Occipital lobe (tissue), 2 donors: Measurements from ENCODE around the gene MAGI2. TPM values are rescaled to one million over a fixed set of nuclear protein-coding genes. Genes with fewer than 3 reads are reported as not detected.
"Not testable (repeated sequence)": the region's sequence is repeated elsewhere in the genome, so short reads cannot be mapped to it uniquely, and the experiment has no call there.

Experiments used
- DNase-seq: peaks from one replicate; lab custom pipeline; 2025; lab: John Stamatoyannopoulos, UW
- total RNA-seq: library from RNA; depleted of rRNA; stranded (reverse); fragments of >200 nt; gene quantifications from one replicate; pipeline ENCODE4 v1.2.3, GENCODE V29; 2014

Gene MAGI2
- total RNA-seq, 1 donor from 2014 or later = 244 TPM

DNA sequence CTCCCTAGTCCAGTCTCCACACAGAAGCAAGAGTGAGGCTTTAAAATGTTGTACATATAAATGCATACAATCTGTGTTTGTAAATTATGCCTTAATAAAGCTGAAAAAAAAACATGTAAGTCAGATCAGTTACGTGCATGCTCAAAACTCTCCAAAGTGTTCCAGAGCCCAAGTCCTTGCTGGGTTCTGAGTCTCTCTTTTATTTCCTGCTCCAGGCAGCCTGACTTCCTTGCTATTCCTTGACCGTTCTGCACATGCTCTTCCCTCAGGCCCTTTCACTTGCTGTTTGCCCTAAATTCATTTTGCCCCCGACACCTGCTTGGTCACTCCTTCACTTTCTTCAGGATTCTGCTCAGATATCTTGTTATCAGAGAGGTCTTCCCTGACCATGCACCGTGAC lies 884.8 kb downstream of the MAGI2 start:
- no peak for DNase-seq

- no peak for DNase-seq
Measured at GRCh38 chr7:78567836-78568235, 885.6 kb downstream of the MAGI2 start.

GRCh38 chr7:78565784-78566183 lies 887.7 kb downstream of the MAGI2 start:
- DNase-seq = no peak

GRCh38 chr7:78563191-78563590 lies 890.3 kb downstream of the MAGI2 start:
- DNase-seq = no peak

DNA sequence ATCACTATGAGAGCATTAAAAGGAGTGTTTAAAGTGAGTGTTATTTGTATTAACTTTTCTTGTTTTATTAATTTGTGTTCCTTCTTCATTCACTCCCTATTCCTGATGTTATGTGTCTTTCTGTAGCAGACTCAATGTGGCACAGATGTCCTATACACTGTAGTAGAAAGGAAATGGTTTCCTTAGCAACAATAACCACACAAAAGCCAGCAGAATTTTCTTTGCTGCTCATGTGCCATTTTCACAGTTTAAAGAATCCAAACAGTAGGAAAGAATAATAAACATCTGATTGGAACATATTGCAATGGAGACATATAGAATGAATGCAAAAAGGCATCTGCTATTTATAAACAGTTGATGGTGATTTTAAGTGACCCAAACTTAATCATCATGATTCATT lies 891.3 kb downstream of the MAGI2 start:
- no peak for DNase-seq

DNA sequence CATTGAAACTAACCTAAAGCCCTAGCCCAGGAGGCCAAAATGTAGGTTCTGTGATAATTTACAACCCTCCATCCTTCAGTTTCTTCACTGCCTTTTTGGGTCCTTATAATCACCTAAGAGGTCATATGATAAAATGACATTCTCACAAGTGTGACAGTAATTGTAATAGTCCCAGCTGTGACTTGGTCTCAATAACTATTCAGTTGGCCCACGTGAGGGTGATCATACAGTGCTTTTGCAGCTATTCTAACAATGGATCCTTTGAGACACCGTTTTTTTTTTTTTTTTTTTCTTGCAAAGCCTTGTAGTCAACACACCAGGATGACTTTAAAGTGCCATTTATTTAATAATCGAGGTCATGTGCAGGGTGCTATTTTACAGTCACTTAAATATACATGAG lies 894.9 kb downstream of the MAGI2 start:
- DNase-seq = no peak

- no peak for DNase-seq
Measured at GRCh38 chr7:78543976-78544375, 909.5 kb downstream of the MAGI2 start.

DNA sequence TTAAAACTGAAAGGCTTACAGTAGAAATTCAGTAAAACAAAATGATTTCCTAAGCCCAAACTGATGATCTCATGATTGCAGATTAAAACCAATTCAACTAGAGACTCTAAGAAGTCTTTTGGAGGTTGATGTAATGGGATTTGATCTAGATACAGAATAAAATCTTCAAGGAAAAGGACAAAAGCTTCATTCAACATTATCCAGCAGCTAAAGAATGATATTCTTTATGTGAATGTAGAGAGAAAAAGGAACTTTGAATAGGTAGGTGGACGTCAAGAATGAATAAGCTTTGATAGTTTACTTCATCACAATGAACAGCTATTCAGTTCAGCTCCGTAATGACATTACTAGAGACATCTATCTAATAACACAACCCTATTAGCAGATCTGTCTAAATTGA lies 910.5 kb downstream of the MAGI2 start:
- DNase-seq = no peak

DNA sequence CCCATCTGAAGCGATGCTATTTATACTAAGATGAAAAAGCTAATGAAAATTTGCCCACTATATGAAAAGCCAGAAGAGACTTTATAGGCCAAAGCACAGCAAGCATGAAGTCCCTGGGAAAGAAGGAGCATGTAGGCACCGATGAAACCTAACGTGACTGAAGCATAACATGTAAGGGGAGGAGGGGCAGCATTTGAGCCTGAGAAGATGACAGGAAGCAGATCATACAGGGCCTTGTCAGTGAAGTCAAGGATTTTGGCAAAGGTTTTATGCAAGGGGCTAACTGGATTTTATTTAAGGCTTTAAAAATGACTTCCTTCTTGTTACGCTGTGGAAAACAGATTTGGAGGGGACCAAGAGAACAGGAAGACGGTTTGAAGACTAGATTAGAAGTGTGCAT lies 910.9 kb downstream of the MAGI2 start:
- no peak for DNase-seq

DNA sequence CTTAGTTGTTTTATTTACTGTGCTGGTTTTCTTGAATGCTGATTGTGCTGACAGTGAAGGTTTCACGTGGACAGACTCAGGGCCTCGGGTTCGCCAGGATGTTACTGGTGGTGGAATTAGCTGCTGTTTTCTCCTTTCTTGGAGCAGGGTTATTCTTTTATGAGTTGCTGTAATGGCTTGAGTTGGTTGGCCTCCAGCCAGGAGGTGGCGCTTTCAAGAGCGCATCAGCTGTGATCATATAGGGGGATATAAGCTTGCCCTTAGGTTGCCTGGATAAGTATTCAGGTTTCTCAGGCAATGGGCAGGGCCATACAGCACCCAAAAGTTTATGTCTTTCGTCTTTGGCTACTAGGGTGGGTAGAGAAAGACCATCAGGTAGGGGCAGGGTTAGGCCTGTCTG lies 913.6 kb downstream of the MAGI2 start:
- no peak for DNase-seq

GRCh38 chr7:78535655-78536054 lies 917.8 kb downstream of the MAGI2 start:
- DNase-seq = no peak

DNA sequence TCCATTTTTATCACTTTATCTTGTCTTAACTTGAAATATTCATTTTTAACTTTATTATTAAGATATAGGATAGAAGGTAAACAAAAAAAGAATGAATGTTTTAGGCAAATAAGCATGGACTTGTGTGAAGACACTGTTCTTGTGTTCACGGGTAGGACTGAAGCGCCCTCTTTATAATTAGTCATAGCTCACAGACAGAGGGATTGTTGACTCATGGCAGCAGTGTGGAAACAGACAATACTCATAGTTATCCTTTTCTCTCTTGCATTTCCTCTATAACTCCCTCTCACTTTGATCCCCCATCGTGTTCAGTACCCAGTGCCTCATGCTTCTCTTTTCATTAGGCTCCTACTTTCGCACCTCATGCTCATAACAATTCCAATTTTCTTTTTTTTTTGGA lies 923.1 kb downstream of the MAGI2 start:
- DNase-seq = no peak

GRCh38 chr7:78529392-78529791 lies 924.1 kb downstream of the MAGI2 start:
- no peak for DNase-seq

- DNase-seq = no peak
Measured at GRCh38 chr7:78528964-78529363, 924.5 kb downstream of the MAGI2 start.

DNA sequence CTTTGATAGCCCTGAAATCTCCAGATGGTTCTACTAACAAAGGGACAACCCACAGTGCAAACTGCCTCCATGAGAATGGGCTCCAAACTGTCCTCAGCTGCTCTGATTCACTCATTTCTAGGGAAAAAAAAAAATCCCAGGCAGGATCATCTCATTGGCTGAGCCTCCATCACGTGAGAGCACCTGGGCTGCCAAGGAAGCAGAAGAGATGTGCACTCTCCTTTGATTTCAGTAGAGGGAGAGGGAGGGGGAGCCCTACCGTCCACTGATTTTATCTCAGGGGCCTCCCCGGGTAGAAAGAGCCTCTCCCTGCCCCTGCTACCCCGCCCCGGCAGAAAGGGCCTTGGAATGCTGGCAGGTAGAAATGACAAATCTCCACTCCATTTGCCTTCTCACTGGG lies 929.5 kb downstream of the MAGI2 start:
- no peak for DNase-seq

DNA sequence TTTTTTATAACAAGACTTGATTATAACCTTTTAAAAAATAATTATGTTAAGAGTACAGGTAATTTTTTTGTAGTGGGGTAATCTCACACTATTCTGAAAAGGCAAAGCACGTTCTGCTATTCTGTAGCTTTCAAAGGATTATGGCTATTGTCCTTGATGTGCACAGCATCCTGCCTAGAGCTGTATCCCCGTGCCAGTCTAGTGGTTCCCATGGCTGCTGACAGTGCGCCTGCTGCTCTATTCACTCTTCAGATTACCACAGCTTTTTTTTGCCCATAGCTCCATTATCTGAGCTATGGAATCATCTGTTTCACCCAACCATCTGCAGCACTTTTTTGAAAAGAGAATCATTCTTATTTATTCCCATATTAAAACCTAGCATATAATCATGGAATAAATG lies 931.5 kb downstream of the MAGI2 start:
- DNase-seq = no peak

DNA sequence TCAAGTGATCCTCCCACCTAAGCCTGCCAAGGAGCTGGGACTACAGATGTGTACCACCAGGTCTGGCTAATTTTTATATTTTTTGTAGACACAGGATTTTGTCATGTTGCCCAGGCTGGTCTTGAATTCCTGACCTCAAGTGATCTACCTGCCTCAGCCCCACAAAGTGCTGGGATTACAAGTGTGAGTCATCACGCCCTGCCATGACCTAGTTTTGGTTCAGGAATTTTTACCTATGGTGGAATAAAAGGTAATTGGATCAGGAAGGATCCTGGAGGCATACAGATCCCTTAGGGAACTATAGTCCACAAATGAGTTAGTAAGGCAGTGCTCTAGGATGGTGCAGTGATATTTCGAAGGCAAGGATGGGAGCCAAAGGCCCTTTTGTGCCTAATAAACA lies 937.0 kb downstream of the MAGI2 start:
- no peak for DNase-seq

- DNase-seq = no peak
Measured at GRCh38 chr7:78514634-78515033, 938.8 kb downstream of the MAGI2 start.

DNA sequence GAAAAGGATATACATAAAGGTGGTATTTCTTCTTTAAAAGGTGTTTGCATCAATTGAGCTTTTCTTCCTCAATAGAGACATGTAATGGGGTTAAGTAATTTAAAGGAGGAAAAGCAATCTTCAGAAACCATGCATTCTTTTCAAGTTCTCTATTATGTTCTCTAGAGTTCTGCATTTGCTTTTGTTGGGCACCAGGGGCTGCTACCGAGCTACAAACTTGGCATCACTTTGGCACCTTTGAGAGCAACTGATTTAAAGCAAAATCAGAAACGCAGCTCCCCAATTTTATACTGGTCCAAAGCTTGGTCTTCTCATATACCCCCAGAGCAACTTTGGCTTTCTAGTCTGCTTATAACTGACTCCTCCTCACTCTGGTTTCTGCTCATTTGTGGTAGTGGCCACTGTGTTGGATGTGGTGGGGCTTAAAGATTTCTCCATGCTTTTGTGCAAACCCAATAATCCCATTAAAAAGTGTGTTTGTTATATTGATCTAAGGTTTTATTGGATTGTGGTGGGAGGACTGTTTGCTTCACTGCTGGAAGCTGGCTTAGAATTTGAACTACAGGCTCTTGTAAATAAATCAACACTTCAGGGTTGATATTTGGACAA lies 942.8 kb downstream of the MAGI2 start:
- DNase-seq = peak; percentile 17

DNA sequence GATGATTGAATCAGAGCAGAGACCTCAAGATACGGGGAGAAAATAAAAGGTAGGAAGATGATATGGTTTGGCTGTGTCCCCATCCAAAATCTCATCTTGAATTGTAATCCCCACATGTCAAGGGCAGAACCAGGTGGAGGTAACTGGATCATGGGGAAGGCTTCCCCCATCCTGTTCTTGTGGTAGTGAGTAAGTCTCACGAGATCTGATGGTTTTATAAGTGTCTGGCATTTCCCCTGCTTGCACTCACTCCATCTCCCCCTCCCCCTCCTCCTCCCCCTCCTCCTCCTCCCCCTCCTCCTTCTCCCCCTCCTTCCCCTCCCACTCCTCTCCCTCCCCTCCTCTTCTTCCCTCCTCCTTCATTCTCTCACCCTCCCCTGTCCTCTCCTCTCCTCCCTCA lies 950.2 kb downstream of the MAGI2 start:
- not testable (repeated sequence) for DNase-seq

- no peak for DNase-seq
Measured at GRCh38 chr7:78501064-78501463, 952.4 kb downstream of the MAGI2 start.

DNA sequence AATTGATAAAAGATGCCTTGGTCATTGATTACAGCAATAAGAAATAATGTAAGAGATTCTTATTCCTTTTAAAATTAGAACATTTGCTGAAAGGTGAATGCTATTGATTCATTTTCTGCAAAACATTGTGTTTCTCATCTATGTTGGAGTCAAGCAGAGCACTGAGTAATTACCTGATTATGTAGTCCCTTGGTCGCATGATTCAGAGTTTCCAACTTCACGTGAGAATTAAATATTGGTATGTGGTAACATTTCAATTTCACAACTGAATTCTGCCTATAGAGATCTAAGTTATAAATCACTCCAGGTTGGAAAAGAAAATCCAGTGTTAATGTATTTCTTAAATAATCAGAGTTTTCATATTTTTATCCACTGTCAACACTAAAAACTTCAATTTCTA lies 953.5 kb downstream of the MAGI2 start:
- DNase-seq = no peak

GRCh38 chr7:78499283-78499682 lies 954.2 kb downstream of the MAGI2 start:
- DNase-seq = no peak

DNA sequence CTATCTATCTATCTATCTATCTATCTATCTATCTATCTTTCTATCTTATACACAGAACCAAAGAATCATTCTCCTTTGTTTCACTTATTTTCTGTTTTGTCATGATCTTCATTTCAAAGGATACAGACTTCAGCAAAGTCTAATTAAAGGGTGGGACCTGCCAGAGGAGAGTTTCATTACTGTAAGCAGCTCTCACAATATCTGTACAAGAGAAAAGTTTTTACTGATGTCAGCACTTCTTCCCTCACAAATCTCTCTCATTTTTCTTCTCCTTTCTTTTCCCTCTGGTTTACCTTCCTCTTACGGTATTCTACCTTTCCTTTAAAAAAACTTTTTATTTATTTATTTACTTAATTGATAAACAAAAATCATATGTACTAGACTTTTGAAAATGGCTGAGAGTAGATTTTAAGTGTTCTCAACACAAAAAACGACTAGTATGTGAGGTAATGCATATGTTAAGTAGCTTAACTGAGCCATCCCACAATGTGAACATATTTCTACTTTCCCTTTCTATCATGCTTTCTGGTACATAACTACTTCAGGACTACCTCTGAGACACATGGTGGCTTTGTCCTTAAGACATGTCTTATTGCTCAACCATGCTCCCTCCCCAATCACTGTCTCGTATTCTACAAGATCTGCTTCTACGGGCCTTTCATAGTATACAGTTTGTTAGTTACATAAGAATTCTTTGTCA lies 955.6 kb downstream of the MAGI2 start:
- DNase-seq = no peak
